ENCODE results near the gene SLC35B2.

- TF ChIP-seq ZNF274 (IDR thresholded peaks at IDR 0.05; ENCODE audit: low read depth, low read length) = no peak
- no peak for TF ChIP-seq SUZ12 (IDR thresholded peaks at IDR 0.05; ENCODE audit: extremely low read depth, insufficient read depth, insufficient read length)
These were observed 24.4 kb downstream of the SLC35B2 start for GRCh38 chr6:44232676-44233566.
